DOHH2 (cell line): Measurements from ENCODE around the gene PPFIBP2.

ENCODE experiments used
- H3F3A ChIP-seq: fragments of 200-600 bp; sonication (generic), shearing (Covaris generic); 2 replicates; pipeline ENCODE4 v1.6.0; 2016; ENCODE audit warnings: antibody characterized with exemption, mild to moderate bottlenecking; ENCODE audit not compliant: control insufficient read depth, insufficient read depth
- H3K27ac ChIP-seq: fragments of 200-600 bp; sonication (generic); 2 replicates; pipeline ENCODE4 v1.5.1; 2014; ENCODE audit warnings: low read depth, mild to moderate bottlenecking, low read length, moderate library complexity
- H3K27me3 ChIP-seq: fragments of 200-600 bp; sonication (generic); 2 replicates; pipeline ENCODE4 v1.6.1; 2014; ENCODE audit warnings: mild to moderate bottlenecking, low read length, mixed read lengths; ENCODE audit not compliant: control insufficient read depth
- H3K36me3 ChIP-seq: fragments of 200-600 bp; sonication (generic); 2 replicates; pipeline ENCODE4 v1.6.1; 2014; ENCODE audit warnings: mild to moderate bottlenecking, low read length, moderate library complexity, mixed read lengths; ENCODE audit not compliant: control insufficient read depth
- H3K4me1 ChIP-seq: fragments of 200-600 bp; sonication (generic); 2 replicates; pipeline ENCODE4 v1.6.1; 2014; ENCODE audit warnings: mild to moderate bottlenecking, low read length, mixed read lengths; ENCODE audit not compliant: control insufficient read depth
- H3K4me2 ChIP-seq: fragments of 200-600 bp; sonication (generic); 2 replicates; pipeline ENCODE4 v1.6.0; 2014; ENCODE audit warnings: mild to moderate bottlenecking, low read length, moderate library complexity
- H3K4me3 ChIP-seq: fragments of 200-600 bp; sonication (generic); 2 replicates; pipeline ENCODE4 v1.5.1; 2014; ENCODE audit warnings: mild to moderate bottlenecking, low read length, mixed read lengths
- H3K79me2 ChIP-seq: fragments of 200-600 bp; sonication (generic); 2 replicates; pipeline ENCODE4 v1.6.1; 2014; ENCODE audit warnings: mild to moderate bottlenecking, low read length, mixed read lengths; ENCODE audit not compliant: control insufficient read depth
- H3K9me2 ChIP-seq: fragments of 200-600 bp; sonication (generic); replicated peaks from 2 replicates; pipeline ENCODE4 v1.6.1; 2014; ENCODE audit warnings: mild to moderate bottlenecking, low read length, mixed read lengths; ENCODE audit not compliant: control insufficient read depth
- H3K9me3 ChIP-seq: fragments of 200-600 bp; sonication (generic); 2 replicates; pipeline ENCODE4 v1.6.1; 2014; ENCODE audit warnings: antibody characterized with exemption, low read length, mixed read lengths; ENCODE audit not compliant: control insufficient read depth, insufficient read depth
- H4K20me1 ChIP-seq: fragments of 200-600 bp; sonication (generic); 2 replicates; pipeline ENCODE4 v1.6.0; 2014; ENCODE audit warnings: low read depth, mild to moderate bottlenecking, antibody characterized with exemption, low read length, moderate library complexity; ENCODE audit not compliant: control insufficient read depth, insufficient read depth
- EZH2phosphoT487 ChIP-seq: fragments of 200-600 bp; sonication (generic); IDR thresholded peaks from 2 replicates; pipeline ENCODE4 v1.6.1; 2017; ENCODE audit warnings: borderline replicate concordance, mild to moderate bottlenecking, antibody characterized with exemption, low read length, moderate library complexity, mixed read lengths
- TF ChIP-seq, protein P1 (sequence below): fragments of 200-600 bp; sonication (generic); IDR thresholded peaks from one replicate; pipeline ENCODE4 v1.5.1; 2014; ENCODE audit warnings: antibody characterized with exemption, mild to moderate bottlenecking, low read depth, low read length; ENCODE audit not compliant: poor library complexity, severe bottlenecking

The PPFIBP2 gene

DNA sequence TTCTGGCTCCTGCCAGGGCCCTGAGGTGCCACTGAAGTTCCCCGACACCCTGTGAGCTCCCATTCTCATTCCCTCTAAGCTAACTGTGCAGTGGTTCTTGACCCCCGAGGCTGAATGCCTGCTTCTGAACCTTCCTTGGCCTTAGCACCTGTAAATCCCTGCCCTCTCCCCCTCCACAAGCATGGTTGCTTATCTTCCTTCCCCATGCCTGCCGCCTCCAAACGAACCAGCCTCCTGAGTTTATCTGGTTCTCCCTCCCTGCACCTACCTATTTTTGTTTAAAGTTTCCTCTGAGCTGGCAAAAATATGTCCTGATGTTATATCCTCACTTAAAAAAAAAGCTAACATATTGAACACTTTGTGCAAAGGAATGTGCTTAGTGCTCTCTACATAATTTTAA is 33.9 kb downstream of the PPFIBP2 start:
- Histone ChIP-seq H3K4me3 (no peak overlapping the region), H3K27me3 (no peaks in the 10 kb centered on the region), H3K79me2 (no peaks in the 10 kb centered on the region), H3K9me3 (no peaks in the 10 kb centered on the region), H3K4me2 (no peak overlapping the region), H3K36me3 (peaks cover 5% of the 10 kb centered on the region; the same call in 1 of the 2 replicates), H3F3A (no peaks in the 10 kb centered on the region), H3K4me1 (no peaks in the 10 kb centered on the region), H3K27ac (no peak overlapping the region), H3K9me2 (no peaks in the 10 kb centered on the region), H4K20me1 (no peaks in the 10 kb centered on the region)
- no peak for TF ChIP-seq EZH2phosphoT487
- TF ChIP-seq, protein P1, sequence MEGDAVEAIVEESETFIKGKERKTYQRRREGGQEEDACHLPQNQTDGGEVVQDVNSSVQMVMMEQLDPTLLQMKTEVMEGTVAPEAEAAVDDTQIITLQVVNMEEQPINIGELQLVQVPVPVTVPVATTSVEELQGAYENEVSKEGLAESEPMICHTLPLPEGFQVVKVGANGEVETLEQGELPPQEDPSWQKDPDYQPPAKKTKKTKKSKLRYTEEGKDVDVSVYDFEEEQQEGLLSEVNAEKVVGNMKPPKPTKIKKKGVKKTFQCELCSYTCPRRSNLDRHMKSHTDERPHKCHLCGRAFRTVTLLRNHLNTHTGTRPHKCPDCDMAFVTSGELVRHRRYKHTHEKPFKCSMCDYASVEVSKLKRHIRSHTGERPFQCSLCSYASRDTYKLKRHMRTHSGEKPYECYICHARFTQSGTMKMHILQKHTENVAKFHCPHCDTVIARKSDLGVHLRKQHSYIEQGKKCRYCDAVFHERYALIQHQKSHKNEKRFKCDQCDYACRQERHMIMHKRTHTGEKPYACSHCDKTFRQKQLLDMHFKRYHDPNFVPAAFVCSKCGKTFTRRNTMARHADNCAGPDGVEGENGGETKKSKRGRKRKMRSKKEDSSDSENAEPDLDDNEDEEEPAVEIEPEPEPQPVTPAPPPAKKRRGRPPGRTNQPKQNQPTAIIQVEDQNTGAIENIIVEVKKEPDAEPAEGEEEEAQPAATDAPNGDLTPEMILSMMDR: no peak

DNA sequence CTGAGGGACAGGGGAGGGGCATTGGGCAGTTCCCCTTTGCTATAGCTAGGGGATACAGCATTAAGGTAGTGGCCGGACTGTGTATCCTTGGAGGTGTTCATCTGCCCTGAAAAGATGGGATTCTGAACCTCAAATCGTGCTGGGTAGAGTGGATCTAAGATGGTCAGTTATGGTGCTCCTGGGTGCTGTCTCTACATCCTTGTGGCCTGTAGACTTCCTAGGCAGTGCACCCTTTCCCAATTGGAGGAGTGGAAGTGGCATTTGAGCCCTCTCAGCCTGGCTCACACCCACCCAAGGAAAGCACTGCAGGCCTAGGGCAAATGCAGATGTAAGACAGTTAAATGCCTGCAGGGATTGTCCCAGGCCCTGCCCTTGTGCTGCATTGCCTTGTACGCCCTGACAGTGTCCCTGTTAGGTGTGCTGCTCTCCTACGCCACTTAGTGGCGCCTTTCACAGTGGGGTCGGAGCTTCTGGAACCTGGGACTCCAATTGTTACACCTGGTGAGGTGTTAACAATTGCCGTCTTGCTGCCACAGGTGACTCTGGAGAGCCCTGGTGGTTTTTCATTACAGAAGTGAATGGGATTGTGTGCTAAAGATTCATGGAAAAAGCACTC is 35.0 kb downstream of the PPFIBP2 start:
- Histone ChIP-seq H3K4me1 (no peaks in the 10 kb centered on the region), H3K36me3 (peaks cover 5% of the 10 kb centered on the region; the same call in 1 of the 2 replicates), H3K4me3 (no peak overlapping the region), H3K79me2 (no peaks in the 10 kb centered on the region), H3K4me2 (no peak overlapping the region), H3K27ac (no peak overlapping the region), H3K9me2 (no peaks in the 10 kb centered on the region), H3K27me3 (no peaks in the 10 kb centered on the region), H4K20me1 (no peaks in the 10 kb centered on the region), H3F3A (no peaks in the 10 kb centered on the region), H3K9me3 (no peaks in the 10 kb centered on the region)
- TF ChIP-seq EZH2phosphoT487: no peak
- TF ChIP-seq, protein P1: peak; percentile 79

DNA sequence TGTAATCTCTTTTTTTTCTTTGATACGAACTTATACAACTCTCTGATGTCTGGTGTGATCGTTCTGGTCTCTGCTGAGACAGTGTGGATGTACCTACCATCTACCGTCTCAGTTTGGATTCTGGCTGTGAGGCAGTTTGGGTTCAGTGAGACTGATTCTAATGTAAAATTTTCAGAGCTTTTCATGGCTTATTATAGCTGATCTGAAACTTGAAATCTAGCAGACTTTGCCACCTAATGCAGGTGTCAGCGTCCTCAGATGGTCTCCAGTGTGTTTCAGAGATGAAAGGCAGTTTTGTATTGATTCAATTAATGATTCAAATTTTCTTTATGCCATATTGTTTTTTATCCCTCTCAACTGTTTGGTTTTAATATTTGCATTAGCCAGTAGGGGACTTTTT is 35.9 kb downstream of the PPFIBP2 start:
- no peaks in the 10 kb centered on the region for H3K9me3 ChIP-seq
- H3K4me2 ChIP-seq: no peak overlapping the region
- peaks cover 5% of the 10 kb centered on the region; the same call in 1 of the 2 replicates for H3K36me3 ChIP-seq
- H3F3A ChIP-seq: no peaks in the 10 kb centered on the region
- H3K79me2 ChIP-seq: no peaks in the 10 kb centered on the region
- H3K9me2 ChIP-seq: no peaks in the 10 kb centered on the region
- H3K4me1 ChIP-seq: no peaks in the 10 kb centered on the region
- no peaks in the 10 kb centered on the region for H4K20me1 ChIP-seq
- no peak overlapping the region for H3K27ac ChIP-seq
- TF ChIP-seq EZH2phosphoT487: no peak
- TF ChIP-seq, protein P1: no peak
- no peak overlapping the region for H3K4me3 ChIP-seq
- no peaks in the 10 kb centered on the region for H3K27me3 ChIP-seq
